ENCODE results near the gene AMER2. TPM values are rescaled to one million over a fixed set of nuclear protein-coding genes. Genes with fewer than 3 reads are reported as not detected.

AMER2 gene
- total RNA-seq, 1 experiment from 2014 or later = not detected

- H3K4me3 Mint-ChIP-seq (ENCODE audit: low read depth, unreplicated experiment) = no peak overlapping the region
- no peaks in the 10 kb centered on the region for H3K4me1 Mint-ChIP-seq (ENCODE audit: low read depth, unreplicated experiment)
- no peak overlapping the region for H3K27ac Mint-ChIP-seq (ENCODE audit: unreplicated experiment)
- peaks cover 65% of the 10 kb centered on the region for H3K27me3 Mint-ChIP-seq (ENCODE audit: unreplicated experiment)
- no peak for DNase-seq
- no TSS peak for BruUV-seq (replicated peaks)
- TF ChIP-seq CTCF (IDR thresholded peaks at IDR 0.05; ENCODE audit: unreplicated experiment) = no peak
- H3K36me3 Mint-ChIP-seq (ENCODE audit: insufficient read depth, unreplicated experiment) = no peaks in the 10 kb centered on the region
- CTCF ChIA-PET = no interaction called here
- no peaks in the 10 kb centered on the region for H3K9me3 Mint-ChIP-seq (ENCODE audit: low read depth, unreplicated experiment)
- intact Hi-C loops (cut with micrococcal nuclease; ENCODE audit: unreplicated experiment) = no loop called here
Observed at GRCh38 chr13:25147638-25148401, 24.3 kb downstream of the AMER2 start.

GRCh38 chr13:25143706-25144105, 28.4 kb downstream of the AMER2 start:
- Mint-ChIP-seq H3K4me1 (ENCODE audit: low read depth, unreplicated experiment) (no peaks in the 10 kb centered on the region), H3K4me3 (ENCODE audit: low read depth, unreplicated experiment) (no peak overlapping the region), H3K9me3 (ENCODE audit: low read depth, unreplicated experiment) (peaks cover 4% of the 10 kb centered on the region), H3K27ac (ENCODE audit: unreplicated experiment) (no peak overlapping the region), H3K36me3 (ENCODE audit: insufficient read depth, unreplicated experiment) (no peaks in the 10 kb centered on the region), H3K27me3 (ENCODE audit: unreplicated experiment) (peaks cover 37% of the 10 kb centered on the region)
- BruUV-seq (replicated peaks) = no TSS peak
- TF ChIP-seq CTCF (IDR thresholded peaks at IDR 0.05; ENCODE audit: unreplicated experiment) = no peak
- intact Hi-C loops (cut with micrococcal nuclease; ENCODE audit: unreplicated experiment) = no loop called here
- CTCF ChIA-PET = no interaction called here
- DNase-seq = no peak

GRCh38 chr13:25141042-25141441, 31.0 kb downstream of the AMER2 start:
- Mint-ChIP-seq H3K4me3 (ENCODE audit: low read depth, unreplicated experiment) (no peak overlapping the region), H3K4me1 (ENCODE audit: low read depth, unreplicated experiment) (no peaks in the 10 kb centered on the region), H3K36me3 (ENCODE audit: insufficient read depth, unreplicated experiment) (no peaks in the 10 kb centered on the region), H3K27me3 (ENCODE audit: unreplicated experiment) (peaks cover 26% of the 10 kb centered on the region), H3K9me3 (ENCODE audit: low read depth, unreplicated experiment) (peaks cover 4% of the 10 kb centered on the region), H3K27ac (ENCODE audit: unreplicated experiment) (no peak overlapping the region)
- no peak for DNase-seq
- no TSS peak for BruUV-seq (replicated peaks)
- intact Hi-C loops (cut with micrococcal nuclease; ENCODE audit: unreplicated experiment) = no loop called here
- CTCF ChIA-PET = no interaction called here
- TF ChIP-seq CTCF (IDR thresholded peaks at IDR 0.05; ENCODE audit: unreplicated experiment) = no peak

- H3K27ac Mint-ChIP-seq (ENCODE audit: unreplicated experiment) = no peak overlapping the region
- CTCF ChIA-PET = no interaction called here
- no peaks in the 10 kb centered on the region for H3K4me1 Mint-ChIP-seq (ENCODE audit: low read depth, unreplicated experiment)
- no TSS peak for BruUV-seq (replicated peaks)
- H3K9me3 Mint-ChIP-seq (ENCODE audit: low read depth, unreplicated experiment) = peaks cover 4% of the 10 kb centered on the region
- no peak for TF ChIP-seq CTCF (IDR thresholded peaks at IDR 0.05; ENCODE audit: unreplicated experiment)
- H3K27me3 Mint-ChIP-seq (ENCODE audit: unreplicated experiment) = peaks cover 44% of the 10 kb centered on the region
- H3K36me3 Mint-ChIP-seq (ENCODE audit: insufficient read depth, unreplicated experiment) = no peaks in the 10 kb centered on the region
- intact Hi-C loops (cut with micrococcal nuclease; ENCODE audit: unreplicated experiment) = no loop called here
- H3K4me3 Mint-ChIP-seq (ENCODE audit: low read depth, unreplicated experiment) = no peak overlapping the region
- no peak for DNase-seq
Observed at GRCh38 chr13:25137788-25138115, 34.3 kb downstream of the AMER2 start.

Data from Calu3 (cell line).